ENCODE results near the gene GATA3.

GATA3 gene

GRCh38 chr10:8044908-8045725 is 9.4 kb upstream of the GATA3 start:
- Histone ChIP-seq H3K9ac (no peak overlapping the region), H2AFZ (peak overlapping the region; percentile 76), H3K27me3 (ENCODE audit: control insufficient read depth, insufficient read depth, low read length) (no peaks in the 10 kb centered on the region), H3K4me3 (ENCODE audit: low read depth, low read length) (peak overlapping the region; percentile 79), H3K27ac (peak overlapping the region; percentile 96), H3K36me3 (ENCODE audit: control insufficient read depth, insufficient read depth, low read length) (no peaks in the 10 kb centered on the region), H3K4me1 (peaks cover 3% of the 10 kb centered on the region), H3K9me3 (ENCODE audit: control insufficient read depth, low read length) (no peaks in the 10 kb centered on the region), H3K79me2 (no peaks in the 10 kb centered on the region), H3K4me2 (ENCODE audit: low read length) (peak overlapping the region; percentile 96)
- TF ChIP-seq, protein P1, sequence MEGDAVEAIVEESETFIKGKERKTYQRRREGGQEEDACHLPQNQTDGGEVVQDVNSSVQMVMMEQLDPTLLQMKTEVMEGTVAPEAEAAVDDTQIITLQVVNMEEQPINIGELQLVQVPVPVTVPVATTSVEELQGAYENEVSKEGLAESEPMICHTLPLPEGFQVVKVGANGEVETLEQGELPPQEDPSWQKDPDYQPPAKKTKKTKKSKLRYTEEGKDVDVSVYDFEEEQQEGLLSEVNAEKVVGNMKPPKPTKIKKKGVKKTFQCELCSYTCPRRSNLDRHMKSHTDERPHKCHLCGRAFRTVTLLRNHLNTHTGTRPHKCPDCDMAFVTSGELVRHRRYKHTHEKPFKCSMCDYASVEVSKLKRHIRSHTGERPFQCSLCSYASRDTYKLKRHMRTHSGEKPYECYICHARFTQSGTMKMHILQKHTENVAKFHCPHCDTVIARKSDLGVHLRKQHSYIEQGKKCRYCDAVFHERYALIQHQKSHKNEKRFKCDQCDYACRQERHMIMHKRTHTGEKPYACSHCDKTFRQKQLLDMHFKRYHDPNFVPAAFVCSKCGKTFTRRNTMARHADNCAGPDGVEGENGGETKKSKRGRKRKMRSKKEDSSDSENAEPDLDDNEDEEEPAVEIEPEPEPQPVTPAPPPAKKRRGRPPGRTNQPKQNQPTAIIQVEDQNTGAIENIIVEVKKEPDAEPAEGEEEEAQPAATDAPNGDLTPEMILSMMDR (IDR thresholded peaks at IDR 0.05) = no peak

DNA sequence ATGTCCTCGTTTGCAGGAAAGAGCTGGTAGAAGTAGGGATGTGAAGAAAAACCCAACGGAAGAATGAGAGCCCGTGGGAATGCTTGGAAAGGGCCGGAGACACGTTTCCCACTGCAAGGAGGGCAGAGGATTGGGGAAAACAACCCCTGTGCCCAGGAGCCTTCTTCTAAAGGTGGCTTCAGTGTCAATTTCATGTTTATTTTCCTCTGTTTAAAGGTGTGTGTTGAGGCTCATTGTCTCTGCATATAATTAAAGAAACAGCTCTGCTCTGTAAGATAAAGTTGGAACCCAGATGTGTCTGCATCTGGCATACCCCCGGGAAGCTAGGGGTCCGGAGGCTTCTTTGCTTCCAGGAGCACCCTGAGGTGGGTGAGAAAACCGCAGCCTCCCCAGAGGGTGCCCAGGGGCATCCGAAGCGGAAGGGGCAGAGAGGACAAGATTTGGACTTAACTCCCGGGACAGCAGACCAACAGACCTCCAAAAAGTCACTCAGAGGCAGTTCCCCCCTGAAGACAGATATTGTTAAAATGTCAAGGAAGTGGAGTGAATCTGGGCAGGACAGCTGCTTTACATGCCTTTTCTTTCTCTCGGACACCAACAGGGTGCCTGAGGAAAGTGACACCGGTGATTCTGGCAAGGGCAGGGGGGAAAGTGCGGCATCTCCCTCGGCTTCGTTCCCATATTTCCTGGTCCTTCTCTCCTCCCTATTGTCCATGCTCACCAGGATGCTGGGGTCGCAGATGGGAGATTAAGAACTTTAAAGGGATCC is 8.6 kb upstream of the GATA3 start:
- TF ChIP-seq, protein P1 (IDR thresholded peaks at IDR 0.05) = no peak
- H3K36me3 ChIP-seq (ENCODE audit: control insufficient read depth, insufficient read depth, low read length) = no peaks in the 10 kb centered on the region
- H2AFZ ChIP-seq = peak overlapping the region; percentile 76
- H3K27ac ChIP-seq = peak overlapping the region; percentile 96
- H3K27me3 ChIP-seq (ENCODE audit: control insufficient read depth, insufficient read depth, low read length) = no peaks in the 10 kb centered on the region
- H3K9ac ChIP-seq = peak overlapping the region; percentile 21
- peak overlapping the region; percentile 96 for H3K4me2 ChIP-seq (ENCODE audit: low read length)
- peak overlapping the region; percentile 79 for H3K4me3 ChIP-seq (ENCODE audit: low read depth, low read length)
- peaks cover 3% of the 10 kb centered on the region for H3K4me1 ChIP-seq
- no peaks in the 10 kb centered on the region for H3K79me2 ChIP-seq
- H3K9me3 ChIP-seq (ENCODE audit: control insufficient read depth, low read length) = no peaks in the 10 kb centered on the region

- Histone ChIP-seq H3K4me1 (peaks cover 3% of the 10 kb centered on the region), H3K4me2 (ENCODE audit: low read length) (peak overlapping the region; percentile 96), H3K27ac (peak overlapping the region; percentile 96), H3K79me2 (peaks cover 7% of the 10 kb centered on the region), H3K4me3 (ENCODE audit: low read depth, low read length) (peak overlapping the region; percentile 79), H3K36me3 (ENCODE audit: control insufficient read depth, insufficient read depth, low read length) (no peaks in the 10 kb centered on the region), H3K27me3 (ENCODE audit: control insufficient read depth, insufficient read depth, low read length) (no peaks in the 10 kb centered on the region), H3K9me3 (ENCODE audit: control insufficient read depth, low read length) (no peaks in the 10 kb centered on the region), H3K9ac (no peak overlapping the region), H2AFZ (no peak overlapping the region)
- TF ChIP-seq, protein P1 (IDR thresholded peaks at IDR 0.05) = no peak
These were observed 6.8 kb upstream of the GATA3 start for GRCh38 chr10:8047452-8048280.

DNA sequence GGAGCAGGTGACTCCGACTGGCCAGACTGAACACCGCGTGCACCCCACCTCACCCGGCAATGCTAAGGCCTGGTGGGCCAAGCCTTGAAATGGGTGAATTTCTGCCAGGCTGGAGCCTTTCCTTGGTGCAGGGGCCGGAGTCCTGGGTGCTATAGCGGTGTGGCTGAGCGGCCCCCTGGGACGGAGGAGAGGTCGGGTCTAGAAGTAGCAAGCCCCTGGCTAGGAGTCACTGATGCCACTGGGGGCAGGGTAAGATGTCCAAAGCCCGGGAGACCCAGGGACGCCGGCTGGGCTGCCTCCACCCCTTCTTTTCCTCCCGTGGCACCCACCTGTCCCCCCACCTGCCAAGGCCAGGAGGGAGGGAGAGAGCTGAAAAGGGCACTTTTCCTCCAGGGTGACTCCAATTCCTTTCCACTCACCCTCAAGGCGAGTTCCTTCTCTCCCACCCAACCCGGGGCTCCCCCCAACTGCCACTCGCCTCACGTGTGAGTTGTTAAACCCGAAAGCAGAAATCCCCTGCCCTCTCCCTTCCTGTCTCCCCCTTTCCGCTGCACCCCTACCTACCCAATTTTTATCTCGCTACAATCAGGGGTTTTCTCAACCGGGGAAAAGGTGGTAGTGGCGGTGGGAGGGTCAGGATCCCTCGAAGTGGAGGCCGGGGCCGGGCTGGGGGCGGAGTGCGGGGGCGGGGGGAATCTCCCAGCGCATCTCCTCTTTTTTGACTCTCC is 6.0 kb upstream of the GATA3 start:
- H3K4me3 ChIP-seq (ENCODE audit: low read depth, low read length) = peak overlapping the region; percentile 79
- peak overlapping the region; percentile 96 for H3K4me2 ChIP-seq (ENCODE audit: low read length)
- H3K9ac ChIP-seq = no peak overlapping the region
- peak overlapping the region; percentile 96 for H3K27ac ChIP-seq
- H3K36me3 ChIP-seq (ENCODE audit: control insufficient read depth, insufficient read depth, low read length) = no peaks in the 10 kb centered on the region
- H3K27me3 ChIP-seq (ENCODE audit: control insufficient read depth, insufficient read depth, low read length) = no peaks in the 10 kb centered on the region
- TF ChIP-seq, protein P1 (IDR thresholded peaks at IDR 0.05) = no peak
- no peak overlapping the region for H2AFZ ChIP-seq
- H3K4me1 ChIP-seq = peaks cover 3% of the 10 kb centered on the region
- H3K9me3 ChIP-seq (ENCODE audit: control insufficient read depth, low read length) = no peaks in the 10 kb centered on the region
- H3K79me2 ChIP-seq = peaks cover 7% of the 10 kb centered on the region
